WTC11 (cell line): ENCODE data around the gene ITGA11.

Experiments
- AFF4 ChIP-seq: sonication (generic); formaldehyde crosslinking; IDR thresholded peaks from 2 replicates; pipeline ENCODE4 v1.8.1; 2023; ENCODE audit warnings: mild to moderate bottlenecking, missing genetic modification reagents, borderline replicate concordance
- ATF2 ChIP-seq: sonication (generic); formaldehyde crosslinking; IDR thresholded peaks from 2 replicates; pipeline ENCODE4 v1.8.1; 2022; ENCODE audit warnings: low read depth, missing genetic modification reagents, borderline replicate concordance
- CTCF ChIP-seq: fragments of 200-600 bp; IDR thresholded peaks from 2 replicates; pipeline ENCODE4 v1.8.0; 2022; ENCODE audit warnings: antibody characterized with exemption
- FOXJ3 ChIP-seq: sonication (generic); formaldehyde crosslinking; IDR thresholded peaks from 2 replicates; pipeline ENCODE4 v1.9.0; 2021; ENCODE audit warnings: missing genetic modification reagents, mild to moderate bottlenecking, borderline replicate concordance
- MAX ChIP-seq: sonication (generic); formaldehyde crosslinking; IDR thresholded peaks from 2 replicates; pipeline ENCODE4 v1.8.0; 2022; ENCODE audit warnings: mild to moderate bottlenecking, missing genetic modification reagents
- NR1H2 ChIP-seq: sonication (generic); formaldehyde crosslinking; IDR thresholded peaks from 2 replicates; pipeline ENCODE4 v1.9.0; 2021; ENCODE audit warnings: mild to moderate bottlenecking, moderate library complexity, missing genetic modification reagents
- TP53 ChIP-seq: sonication (generic); formaldehyde crosslinking; IDR thresholded peaks from 2 replicates; pipeline ENCODE4 v1.8.1; 2023; ENCODE audit warnings: mild to moderate bottlenecking, missing genetic modification reagents
- ZBTB21 ChIP-seq: sonication (generic); formaldehyde crosslinking; IDR thresholded peaks from 2 replicates; pipeline ENCODE4 v1.8.1; 2023; ENCODE audit warnings: mild to moderate bottlenecking, missing genetic modification reagents, borderline replicate concordance
- ZNF281 ChIP-seq: sonication (generic); formaldehyde crosslinking; IDR thresholded peaks from 2 replicates; pipeline ENCODE4 v1.8.0; 2023; ENCODE audit warnings: mild to moderate bottlenecking, missing genetic modification reagents

GRCh38 chr15:68272721-68273271 is 159.2 kb downstream of the ITGA11 start:
- TF ChIP-seq AFF4 (CRISPR knock-in tag): no peak
- no peak for TF ChIP-seq CTCF
- no peak for TF ChIP-seq FOXJ3 (CRISPR knock-in tag)
- TF ChIP-seq ATF2 (CRISPR knock-in tag): no peak
- TF ChIP-seq ZBTB21 (CRISPR knock-in tag): no peak
- no peak for TF ChIP-seq TP53 (CRISPR knock-in tag)
- TF ChIP-seq MAX (CRISPR knock-in tag): no peak
- no peak for TF ChIP-seq NR1H2
- TF ChIP-seq ZNF281: no peak
